HepG2 (cell line): ENCODE results near the gene ANXA6. TPM values are rescaled to one million over a fixed set of nuclear protein-coding genes. Genes with fewer than 3 reads are reported as not detected.

ENCODE experiments used
- ATAC-seq: fragments of 200-7000 bp; cut with Tn5 transposase; 3 replicates; pipeline ENCODE4 v1.9.1; 2020; ENCODE audit warnings: mild to moderate bottlenecking, moderate library complexity
- BruUV-seq: library from RNA; stranded (reverse); fragments of 400-500 nt; replicated peaks from 2 replicates; lab custom pipeline; 2021; lab: Mats Ljungman, UMichigan
- CTCF ChIA-PET: fragments of 300-600 bp; formaldehyde crosslinking; extraction: SDS; loops from one replicate; lab custom pipeline; 2021; ENCODE audit warnings: low total read pairs, inconsistent platforms, low intra/inter-chr PET ratio; lab: Yijun Ruan, JAX
- POLR2A ChIA-PET: fragments of 350-600 bp; sonication (Branson Sonifier 250); formaldehyde crosslinking; loops from one replicate; lab custom pipeline; 2020; ENCODE audit warnings: antibody characterized with exemption, inconsistent platforms; lab: Yijun Ruan, JAX
- DNase-seq: peaks from one replicate; pipeline ENCODE4 v3.0.0-alpha.2; 2015; ENCODE audit warnings: low spot score
- FAIRE-seq: peaks from 3 replicates; lab custom pipeline; 2011; peaks lifted over from hg19 to GRCh38; lab: Jason Lieb, UNC
- H2AFZ ChIP-seq: one replicate; pipeline ENCODE4 v1.6.1; 2011; ENCODE audit warnings: low read length, inconsistent platforms
- H3K27ac ChIP-seq: fragments of 300-600 bp; 3 replicates; pipeline ENCODE4 v1.8.0; 2011; ENCODE audit warnings: mixed run types, mild to moderate bottlenecking, mixed read lengths, low read length, inconsistent platforms; ENCODE audit not compliant: insufficient read depth; ENCODE audit errors: extremely low read length
- H3K27me3 ChIP-seq, 2 experiments: fragments of 200-600 bp in 1 of 2; 2 replicates in 1 of 2; 3 replicates in 1 of 2; pipeline versions ENCODE4 v1.6.0 to v1.8.0; 2011; ENCODE audit warnings: low read length in 2 of 2, mild to moderate bottlenecking in 2 of 2, moderate library complexity in 2 of 2, inconsistent platforms in 1 of 2; ENCODE audit not compliant: insufficient read depth in 2 of 2, control insufficient read depth in 1 of 2
- H3K36me3 ChIP-seq, 2 experiments: fragments of 200-600 bp in 1 of 2; replicated peaks in 1 of 2; 2 replicates in 1 of 2; 3 replicates in 1 of 2; pipeline versions ENCODE4 v1.5.1 to v1.8.0; 2011; ENCODE audit warnings: low read length in 2 of 2, inconsistent platforms in 1 of 2; ENCODE audit not compliant: insufficient read depth in 2 of 2, control insufficient read depth in 1 of 2
- H3K4me1 ChIP-seq: 2 replicates; pipeline ENCODE4 v1.5.1; 2012; ENCODE audit warnings: low read length, inconsistent platforms; ENCODE audit not compliant: insufficient read depth
- H3K4me2 ChIP-seq: 2 replicates; pipeline ENCODE4 v1.6.0; 2011; ENCODE audit warnings: low read depth, low read length, inconsistent platforms
- H3K4me3 ChIP-seq, 3 experiments: fragments of 200-600 bp in 1 of 3; sonication (generic), shearing (Covaris generic) in 1 of 3; replicated peaks in 1 of 3; 2 replicates each; pipeline ENCODE4 v1.5.1; 2011 to 2016; ENCODE audit warnings: low read length in 3 of 3, inconsistent platforms in 2 of 3, low read depth in 2 of 3, mild to moderate bottlenecking in 2 of 3, control low read depth in 1 of 3, mixed read lengths in 1 of 3; ENCODE audit not compliant: insufficient read depth in 1 of 3
- H3K79me2 ChIP-seq: one replicate; pipeline ENCODE4 v1.6.1; 2011; ENCODE audit warnings: low read length, inconsistent platforms; ENCODE audit not compliant: insufficient read depth
- H3K9ac ChIP-seq: 2 replicates; pipeline ENCODE4 v1.6.0; 2011; ENCODE audit warnings: mild to moderate bottlenecking, low read depth, low read length, inconsistent platforms; ENCODE audit not compliant: insufficient read depth
- H3K9me3 ChIP-seq: 2 replicates; pipeline ENCODE4 v1.5.1; 2012; ENCODE audit warnings: mild to moderate bottlenecking, low read length
- H4K20me1 ChIP-seq: 2 replicates; pipeline ENCODE4 v1.6.0; 2011; ENCODE audit warnings: inconsistent platforms, mild to moderate bottlenecking, low read length, moderate library complexity; ENCODE audit not compliant: insufficient read depth
- AGO1 ChIP-seq: fragments of 200-400 bp; formaldehyde crosslinking; IDR thresholded peaks from 2 replicates; pipeline ENCODE4 v1.6.1; 2017; ENCODE audit warnings: mild to moderate bottlenecking, low read depth, low read length, moderate library complexity; ENCODE audit not compliant: poor library complexity, severe bottlenecking
- BCL3 ChIP-seq: sonication (generic); formaldehyde crosslinking; IDR thresholded peaks from 2 replicates; pipeline ENCODE4 v1.5.1; 2020; ENCODE audit warnings: mild to moderate bottlenecking, missing genetic modification reagents, moderate library complexity
- CENPBD1 ChIP-seq: sonication (generic); formaldehyde crosslinking; IDR thresholded peaks from 2 replicates; pipeline ENCODE4 v1.8.0; 2022; ENCODE audit warnings: missing genetic modification reagents, low read depth, mild to moderate bottlenecking, borderline replicate concordance
- FOXA1 ChIP-seq, 2 experiments: fragments of 450-650 bp in 1 of 2; sonication (generic) in 1 of 2; formaldehyde crosslinking in 1 of 2; IDR thresholded peaks; 2 replicates each; pipeline versions ENCODE4 v1.4.0 to v1.6.1; 2016 to 2020; ENCODE audit warnings: missing genetic modification reagents in 1 of 2
- FOXA3 ChIP-seq: IDR thresholded peaks from 2 replicates; pipeline ENCODE4 v1.6.1; 2016; ENCODE audit warnings: missing genetic modification reagents, missing compliant biosample characterization
- FOXM1 ChIP-seq: sonication (generic); formaldehyde crosslinking; IDR thresholded peaks from 2 replicates; pipeline ENCODE4 v1.5.0; 2020; ENCODE audit warnings: missing genetic modification reagents
- GTF3A ChIP-seq: sonication (generic); formaldehyde crosslinking; conservative IDR thresholded peaks from 2 replicates; pipeline ENCODE4 v1.4.0; 2020; ENCODE audit warnings: mild to moderate bottlenecking, missing genetic modification reagents
- HNRNPL ChIP-seq: fragments of 200-400 bp; formaldehyde crosslinking; IDR thresholded peaks from 2 replicates; pipeline ENCODE4 v1.6.1; 2017; ENCODE audit warnings: mild to moderate bottlenecking, low read depth, low read length
- POLR2G ChIP-seq: fragments of 200-400 bp; formaldehyde crosslinking; IDR thresholded peaks from 2 replicates; pipeline ENCODE4 v1.6.1; 2018; ENCODE audit warnings: mild to moderate bottlenecking, low read depth, low read length, moderate library complexity
- SAP130 ChIP-seq: IDR thresholded peaks from 2 replicates; pipeline ENCODE4 v1.6.1; 2016; ENCODE audit warnings: low read depth
- ZNF513 ChIP-seq: sonication (generic); formaldehyde crosslinking; conservative IDR thresholded peaks from 2 replicates; pipeline ENCODE4 v1.5.0; 2020; ENCODE audit warnings: missing genetic modification reagents
- ZSCAN30 ChIP-seq: sonication (generic); formaldehyde crosslinking; IDR thresholded peaks from 2 replicates; pipeline ENCODE4 v1.5.0; 2020; ENCODE audit warnings: mild to moderate bottlenecking, missing genetic modification reagents
- WGBS: methylation state at CpG from one replicate; pipeline ENCODE4 v1.1.6; 2017; ENCODE audit warnings: low lambda C conversion rate; 5-methylcytosine and 5-hydroxymethylcytosine counted together
- in situ Hi-C: cut with HindIII; loops from 2 replicates; pipeline ENCODE4 v1.10.0; 2017; ENCODE audit warnings: low pct_unique_long_range_greater_than_20kb; ENCODE audit not compliant: extremely low pct_ligation_motif_present
- intact Hi-C: fragments of 100-400 bp; cut with micrococcal nuclease; formaldehyde crosslinking; loops from one replicate; pipeline ENCODE4 v1.10.0; 2022; ENCODE audit not compliant: unreplicated experiment
- polyA plus RNA-seq, 8 experiments: library from polyadenylated mRNA; depleted of rRNA in 3 of 8; stranded (reverse) in 7 of 8; unstranded in 1 of 8; fragments of >200 nt; fragmentation: Illumina TruSeq in 4 of 8; extraction: Trizol in 4 of 8; gene quantifications; 2 replicates each; pipeline versions ENCODE4 v1.2.1 to v1.2.3, GENCODE V29; 2011 to 2016; ENCODE audit warnings: low read depth in 4 of 8, missing spikeins in 1 of 8, mixed read lengths in 1 of 8; ENCODE audit not compliant: insufficient read depth in 1 of 8
- total RNA-seq, 5 experiments: library from RNA; depleted of rRNA; stranded (reverse); fragments of >200 nt; fragmentation: Illumina TruSeq; extraction: Trizol; gene quantifications; 2 replicates each; pipeline ENCODE4 v1.2.3, GENCODE V29; 2016; ENCODE audit warnings: low read depth in 1 of 5
- TF ChIP-seq, protein P1 (sequence below): sonication (generic); formaldehyde crosslinking; IDR thresholded peaks from 2 replicates; pipeline ENCODE4 v1.4.0; 2020; ENCODE audit warnings: missing genetic modification reagents
- TF ChIP-seq, protein P2 (sequence below): sonication (generic); formaldehyde crosslinking; IDR thresholded peaks from 2 replicates; pipeline ENCODE4 v1.8.1; 2023; ENCODE audit warnings: mild to moderate bottlenecking, moderate library complexity, missing genetic modification reagents
- TF ChIP-seq, protein P3 (sequence below): IDR thresholded peaks from 2 replicates; pipeline ENCODE4 v1.6.1; 2016; ENCODE audit warnings: missing compliant biosample characterization, missing genetic modification reagents, borderline replicate concordance

Gene ANXA6
- total and polyA plus RNA-seq, 2 of the 13 experiments (the other 11 are each of a cell fraction or from before 2014, with no cell fraction given): 103 to 125 TPM

DNA sequence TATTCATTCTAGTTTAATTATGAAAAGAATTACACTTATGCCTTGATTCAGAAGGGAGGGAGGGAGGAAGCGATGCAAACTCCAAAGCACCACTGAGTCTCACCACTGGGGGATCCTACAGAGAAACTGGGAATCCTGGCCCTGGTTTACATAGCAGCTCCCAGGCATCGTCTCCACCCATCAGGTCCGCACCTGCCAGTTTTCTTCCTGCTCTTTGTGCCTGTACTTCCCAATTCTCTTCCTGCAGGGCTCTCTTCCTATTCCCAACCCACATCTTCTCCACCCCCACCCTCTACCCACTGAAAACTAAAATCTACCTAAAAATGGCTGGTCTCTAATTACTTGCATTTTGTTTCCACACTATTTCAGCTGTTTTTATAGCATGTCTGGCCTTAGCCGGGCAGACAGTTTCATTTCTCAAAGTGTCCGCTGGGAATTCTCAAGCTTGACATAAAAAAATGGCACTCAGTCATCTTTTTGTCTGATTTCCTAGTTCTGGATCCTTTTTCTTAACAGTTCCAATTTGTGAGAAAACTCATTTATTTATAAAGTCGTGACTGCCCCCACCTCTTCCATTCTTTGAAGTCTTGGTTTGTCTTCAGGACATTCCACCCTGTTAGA lies 75.2 kb downstream of the ANXA6 start:
- Histone ChIP-seq H3K9me3 (no peaks in the 10 kb centered on the region), H2AFZ (no peak overlapping the region), H4K20me1 (peaks cover 4% of the 10 kb centered on the region; the same call in 1 of the 2 replicates), H3K4me3 (peak overlapping the region; percentile 13 to 96 (median 89); a peak in 5 of 6 replicates), H3K27me3 (peaks cover 2 to 7% of the 10 kb centered on the region in 2 experiments; a peak in 2 of 5 replicates), H3K27ac (no peak overlapping the region), H3K4me2 (peak overlapping the region; percentile 96), H3K36me3 (peaks cover 0 to 8% of the 10 kb centered on the region in 2 experiments; a peak in 3 of 5 replicates), H3K4me1 (peaks cover 76% of the 10 kb centered on the region), H3K79me2 (peaks cover 37% of the 10 kb centered on the region), H3K9ac (peak overlapping the region; percentile 96; the same call in 1 of the 2 replicates)
- FAIRE-seq (peak; percentile 69), ATAC-seq (no peak), DNase-seq (peak; percentile 43)
- in situ Hi-C loops (no loop called here), intact Hi-C loops (no loop called here)
- BruUV-seq: no TSS peak
- ChIA-PET CTCF (no interaction called here), POLR2A (interaction anchor here (0.7 to 3.2 kb wide), 5 partner anchors 11 to 62 kb away, joined by 3 to 10 read pairs (median 5); partner anchors contain the start of gene GPX3)
- WGBS: 59% methylated on average over 6 of the region's 6 CpGs
- TF ChIP-seq, protein P1, sequence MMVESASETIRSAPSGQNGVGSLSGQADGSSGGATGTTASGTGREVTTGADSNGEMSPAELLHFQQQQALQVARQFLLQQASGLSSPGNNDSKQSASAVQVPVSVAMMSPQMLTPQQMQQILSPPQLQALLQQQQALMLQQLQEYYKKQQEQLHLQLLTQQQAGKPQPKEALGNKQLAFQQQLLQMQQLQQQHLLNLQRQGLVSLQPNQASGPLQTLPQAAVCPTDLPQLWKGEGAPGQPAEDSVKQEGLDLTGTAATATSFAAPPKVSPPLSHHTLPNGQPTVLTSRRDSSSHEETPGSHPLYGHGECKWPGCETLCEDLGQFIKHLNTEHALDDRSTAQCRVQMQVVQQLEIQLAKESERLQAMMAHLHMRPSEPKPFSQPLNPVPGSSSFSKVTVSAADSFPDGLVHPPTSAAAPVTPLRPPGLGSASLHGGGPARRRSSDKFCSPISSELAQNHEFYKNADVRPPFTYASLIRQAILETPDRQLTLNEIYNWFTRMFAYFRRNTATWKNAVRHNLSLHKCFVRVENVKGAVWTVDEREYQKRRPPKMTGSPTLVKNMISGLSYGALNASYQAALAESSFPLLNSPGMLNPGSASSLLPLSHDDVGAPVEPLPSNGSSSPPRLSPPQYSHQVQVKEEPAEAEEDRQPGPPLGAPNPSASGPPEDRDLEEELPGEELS: no peak
- TF ChIP-seq ZNF513 (CRISPR knock-in tag): no peak
- TF ChIP-seq SAP130: peak; percentile 27; the same call in 1 of the 2 replicates
- peak; percentile 21; the same call in 1 of the 2 replicates for TF ChIP-seq POLR2G
- no peak for TF ChIP-seq FOXM1 (CRISPR knock-in tag)
- 0 out of 2 replicates have a peak, but pooled peaks have one; percentile 10 for TF ChIP-seq FOXA3 (CRISPR knock-in tag)
- no peak for TF ChIP-seq FOXA1 (IDR thresholded peaks at IDR 0.05)
- TF ChIP-seq FOXA1 (CRISPR knock-in tag; IDR thresholded peaks at IDR 0.05): 0 out of 2 replicates have a peak, but pooled peaks have one; percentile 31
- TF ChIP-seq, protein P2, sequence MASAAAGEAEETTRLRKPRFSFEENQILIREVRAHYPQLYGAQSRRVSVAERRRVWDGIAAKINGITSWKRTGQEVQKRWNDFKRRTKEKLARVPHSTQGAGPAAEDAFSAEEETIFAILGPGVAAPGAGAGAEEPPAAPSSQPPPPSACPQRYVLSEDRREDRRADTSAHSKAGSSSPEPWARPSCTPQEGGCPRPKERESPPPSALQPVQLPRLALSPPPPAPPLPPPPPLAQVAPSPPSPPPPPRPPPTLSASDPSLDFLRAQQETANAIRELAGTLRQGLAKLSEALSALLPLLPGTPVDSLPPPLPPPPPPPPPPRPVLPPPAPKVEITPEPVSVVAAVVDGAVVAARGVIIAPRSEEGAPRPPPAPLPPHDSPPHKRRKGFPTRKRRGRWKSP: no peak
- TF ChIP-seq AGO1: no peak
- no peak for TF ChIP-seq BCL3
- TF ChIP-seq CENPBD1 (CRISPR knock-in tag): no peak
- no peak for TF ChIP-seq HNRNPL
- TF ChIP-seq ZSCAN30: no peak
- TF ChIP-seq GTF3A: no peak
- TF ChIP-seq, protein P3, sequence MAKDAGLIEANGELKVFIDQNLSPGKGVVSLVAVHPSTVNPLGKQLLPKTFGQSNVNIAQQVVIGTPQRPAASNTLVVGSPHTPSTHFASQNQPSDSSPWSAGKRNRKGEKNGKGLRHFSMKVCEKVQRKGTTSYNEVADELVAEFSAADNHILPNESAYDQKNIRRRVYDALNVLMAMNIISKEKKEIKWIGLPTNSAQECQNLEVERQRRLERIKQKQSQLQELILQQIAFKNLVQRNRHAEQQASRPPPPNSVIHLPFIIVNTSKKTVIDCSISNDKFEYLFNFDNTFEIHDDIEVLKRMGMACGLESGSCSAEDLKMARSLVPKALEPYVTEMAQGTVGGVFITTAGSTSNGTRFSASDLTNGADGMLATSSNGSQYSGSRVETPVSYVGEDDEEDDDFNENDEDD: no peak
